Gastroesophageal sphincter (tissue), 3 donors: ENCODE results near the gene CEP112.

Experiments used
- CTCF ChIP-seq, 4 experiments: fragments of 200-600 bp in 2 of 4; fragments of 450-650 bp in 2 of 4; sonication (generic) in 1 of 4; IDR thresholded peaks; one replicate each; pipeline ENCODE4 v1.5.1; 2017 to 2019; ENCODE audit warnings: antibody characterized with exemption in 4 of 4, mild to moderate bottlenecking in 2 of 4, moderate library complexity in 2 of 4
- POLR2AphosphoS5 ChIP-seq: sonication (generic); formaldehyde crosslinking; IDR thresholded peaks from one replicate; pipeline ENCODE4 v1.6.1; 2017; ENCODE audit warnings: antibody characterized with exemption

- no peak for TF ChIP-seq CTCF (IDR thresholded peaks at IDR 0.05)
- no peak for TF ChIP-seq POLR2AphosphoS5
Measured at GRCh38 chr17:65820811-65821210, 371.1 kb downstream of the CEP112 start.
